ENCODE data around the gene BCAS4.

GRCh38 chr20:50924261-50924920 lies 129.5 kb downstream of the BCAS4 start:
- TF ChIP-seq CTCF (IDR thresholded peaks at IDR 0.05), result no peak
- no peak for TF ChIP-seq POLR2AphosphoS5 (IDR thresholded peaks at IDR 0.05)
- TF ChIP-seq POLR2A (IDR thresholded peaks at IDR 0.05), result no peak

Measured in breast epithelium (tissue), 3 donors.